Skin of body (tissue), 2 donors: ENCODE data around the gene KCNMA1. TPM values are rescaled to one million over a fixed set of nuclear protein-coding genes. Genes with fewer than 3 reads are reported as not detected.
"Not testable (repeated sequence)": the region's sequence is repeated elsewhere in the genome, so short reads cannot be mapped to it uniquely, and the experiment has no call there.

ENCODE experiments used
- DNase-seq: peaks from one replicate; lab custom pipeline; 2025; lab: John Stamatoyannopoulos, UW
- total RNA-seq: library from RNA; depleted of rRNA; stranded (reverse); fragments of >200 nt; gene quantifications from one replicate; pipeline ENCODE4 v1.2.3, GENCODE V29; 2014

The KCNMA1 gene
- total RNA-seq, 1 donor from 2014 or later, result 11.7 TPM

DNA sequence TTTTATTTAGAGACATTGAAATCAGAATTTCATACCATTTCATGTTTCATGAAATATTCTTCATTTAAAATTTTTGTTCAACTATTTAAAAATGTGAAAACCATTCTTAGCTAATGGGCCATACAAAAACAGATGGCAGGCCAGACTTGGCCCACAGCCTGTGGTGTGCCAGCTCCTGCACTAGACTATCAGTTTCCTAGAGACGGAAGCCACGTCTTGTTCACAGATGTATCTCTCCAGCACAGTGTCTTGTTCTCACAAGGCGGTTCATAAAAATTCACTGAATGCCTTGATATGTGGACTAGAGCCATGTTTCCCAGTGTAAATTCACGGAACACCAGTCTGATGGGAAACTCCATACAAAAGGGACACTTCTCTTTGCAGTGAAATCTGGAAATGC, 216.0 kb downstream of the KCNMA1 start:
- DNase-seq, result no peak

GRCh38 chr10:77420947-77421523, 216.6 kb downstream of the KCNMA1 start:
- DNase-seq, result no peak

GRCh38 chr10:77419979-77420378, 217.6 kb downstream of the KCNMA1 start:
- no peak for DNase-seq

- DNase-seq, result no peak
These were observed 218.6 kb downstream of the KCNMA1 start for GRCh38 chr10:77419056-77419455.

GRCh38 chr10:77417806-77418640, 219.6 kb downstream of the KCNMA1 start:
- no peak for DNase-seq

GRCh38 chr10:77417359-77417758, 220.2 kb downstream of the KCNMA1 start:
- no peak for DNase-seq

GRCh38 chr10:77416311-77417135, 221.1 kb downstream of the KCNMA1 start:
- DNase-seq, result no peak

DNA sequence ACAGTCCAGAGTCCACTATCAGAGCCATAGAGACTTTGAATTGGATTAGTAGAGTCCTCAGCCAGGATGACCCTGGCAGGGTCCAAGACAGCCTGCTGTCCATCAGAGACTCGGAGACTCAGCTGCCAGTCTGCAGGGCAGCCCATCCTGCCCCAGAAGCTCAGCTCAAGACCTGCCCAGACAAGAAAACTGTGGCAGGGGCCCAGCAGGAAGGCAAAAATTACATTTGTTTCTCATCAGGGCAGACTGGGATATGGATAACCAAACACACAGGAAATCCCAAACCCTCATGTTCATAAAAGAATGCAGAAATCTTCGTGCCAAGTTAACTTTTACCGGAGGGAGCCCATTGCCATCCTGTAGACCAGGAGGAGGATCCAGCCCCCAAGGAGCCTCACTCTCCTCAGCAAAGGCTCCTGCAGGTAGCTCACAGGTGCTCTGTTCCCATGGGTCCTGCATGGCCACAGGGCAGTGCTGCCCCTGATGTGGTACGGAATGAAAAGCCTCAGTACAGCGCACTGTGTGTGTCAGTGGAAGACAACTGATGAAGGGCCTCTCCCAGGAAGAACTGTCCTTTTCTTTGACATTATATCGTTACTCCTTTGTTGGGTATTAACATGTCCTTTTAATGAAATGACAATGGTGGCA, 222.2 kb downstream of the KCNMA1 start:
- DNase-seq, result no peak

- DNase-seq, result no peak
These were observed 224.4 kb downstream of the KCNMA1 start for GRCh38 chr10:77413231-77413630.

- not testable (repeated sequence) for DNase-seq
These were observed 225.0 kb downstream of the KCNMA1 start for GRCh38 chr10:77412573-77413133.

DNA sequence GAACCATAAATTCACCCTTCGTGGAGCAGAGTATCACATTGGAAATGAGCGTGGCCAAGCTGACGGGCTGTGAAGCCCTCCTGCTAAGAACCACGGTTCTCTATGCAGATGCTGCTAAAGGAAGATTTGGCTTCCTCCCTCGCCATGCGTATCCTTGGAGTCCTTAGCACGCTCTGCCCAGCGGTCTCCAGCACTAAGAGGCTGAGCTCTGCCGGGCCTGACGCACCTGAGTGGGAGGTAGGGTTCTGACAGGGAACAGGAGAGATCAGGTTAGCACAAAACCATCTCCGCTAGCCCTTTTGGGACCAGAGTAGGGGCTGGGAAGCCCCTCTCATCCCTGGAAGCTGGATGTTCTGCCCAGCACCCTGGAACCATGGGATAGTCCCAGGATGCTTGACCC, 225.8 kb downstream of the KCNMA1 start:
- DNase-seq, result no peak

- no peak for DNase-seq
These were observed 227.1 kb downstream of the KCNMA1 start for GRCh38 chr10:77410523-77410922.

GRCh38 chr10:77409697-77410471, 227.7 kb downstream of the KCNMA1 start:
- no peak for DNase-seq

GRCh38 chr10:77408259-77408658, 229.3 kb downstream of the KCNMA1 start:
- no peak for DNase-seq

DNA sequence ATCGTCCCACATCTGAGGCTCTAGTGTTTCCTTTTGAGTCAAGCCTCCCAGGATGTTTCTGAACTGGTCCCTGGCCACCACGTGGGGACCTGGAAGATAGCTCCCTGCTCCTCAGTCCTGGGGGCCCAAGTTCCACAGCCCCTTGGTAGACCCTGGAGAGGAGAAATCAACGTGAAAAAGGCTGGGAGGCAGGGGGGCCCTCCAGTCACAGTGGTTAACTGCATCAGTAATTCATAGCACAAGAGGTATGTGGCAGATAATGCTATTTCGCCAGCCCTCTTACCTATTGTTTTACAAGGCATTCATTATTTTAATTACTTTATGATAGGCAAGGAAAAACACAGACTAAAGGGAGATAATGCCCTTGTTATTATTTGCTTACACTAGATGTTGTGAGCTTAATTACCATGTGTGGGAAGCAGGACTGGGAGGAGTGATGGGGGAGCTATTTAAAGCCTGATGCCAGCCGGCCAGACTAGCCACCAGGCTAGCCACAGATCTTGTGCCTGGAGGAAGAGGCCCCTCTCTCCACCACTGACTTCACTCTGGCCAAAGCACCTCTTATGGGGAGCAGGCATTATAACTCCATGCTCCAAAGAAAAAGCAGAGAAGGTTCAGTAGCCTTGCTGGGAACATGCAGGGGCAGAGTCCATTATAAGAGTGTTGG, 230.7 kb downstream of the KCNMA1 start:
- no peak for DNase-seq

DNA sequence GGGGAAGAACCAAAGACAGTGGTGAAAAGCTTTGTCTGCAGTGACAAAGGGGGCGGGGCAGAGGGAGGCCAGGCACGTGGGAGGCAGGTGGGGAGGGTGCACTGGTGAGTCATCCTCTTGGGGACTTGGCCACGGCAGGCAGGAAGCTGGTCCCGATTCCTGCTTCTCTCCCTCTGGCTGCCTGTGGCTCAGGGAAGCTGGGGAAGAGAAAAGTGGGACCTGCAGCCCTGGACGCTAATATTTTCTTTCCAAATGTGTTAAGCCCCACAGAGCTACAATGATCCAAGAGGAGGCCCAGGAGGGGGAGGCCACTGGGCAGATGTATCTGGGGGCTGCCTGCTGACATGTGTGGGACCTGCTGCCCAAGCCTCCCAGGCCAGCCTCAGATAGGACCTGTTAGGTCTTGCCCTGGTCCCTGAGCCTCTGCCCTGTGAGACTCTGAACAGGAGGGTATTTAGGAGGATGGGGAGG, 231.8 kb downstream of the KCNMA1 start:
- DNase-seq, result no peak

DNA sequence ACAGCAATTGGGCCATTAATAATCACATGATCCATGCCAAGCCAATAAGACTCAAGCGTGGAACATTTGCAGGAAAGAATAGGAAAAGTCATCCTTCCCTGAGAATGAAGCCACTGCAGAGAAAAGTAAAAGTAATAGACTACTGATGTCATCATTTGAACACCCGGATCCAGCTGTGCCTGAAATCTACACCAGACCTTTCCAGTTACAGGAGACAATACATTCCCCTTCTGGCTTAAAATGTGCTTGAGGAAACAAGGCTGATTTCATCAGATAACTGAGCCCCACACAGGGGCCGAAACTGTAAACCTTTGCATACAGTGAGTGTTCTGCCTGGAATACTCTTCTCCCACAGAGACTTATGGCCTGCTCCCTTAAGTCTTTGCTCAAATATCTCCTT, 232.8 kb downstream of the KCNMA1 start:
- DNase-seq, result no peak

- no peak for DNase-seq
These were observed 233.8 kb downstream of the KCNMA1 start for GRCh38 chr10:77403761-77404160.

DNA sequence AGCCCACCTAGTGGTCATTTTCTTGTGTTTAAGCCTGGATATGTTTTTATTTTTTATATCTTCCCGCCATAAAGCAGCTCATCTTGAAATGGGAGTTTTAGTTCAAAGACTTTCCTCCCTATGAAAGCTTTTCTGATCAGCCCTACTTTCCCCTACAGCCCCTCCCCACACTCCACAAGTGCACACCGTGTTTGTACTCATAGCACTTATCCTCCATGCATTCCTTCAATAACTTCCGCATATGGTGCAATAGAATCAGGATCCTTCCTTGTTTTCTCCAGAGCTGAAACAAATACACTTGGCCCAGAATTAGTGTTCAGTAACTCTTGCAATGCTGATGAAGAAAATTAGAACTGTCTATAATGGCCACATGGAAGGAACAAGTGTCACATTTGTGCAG, 235.9 kb downstream of the KCNMA1 start:
- no peak for DNase-seq

GRCh38 chr10:77400033-77400432, 237.6 kb downstream of the KCNMA1 start:
- no peak for DNase-seq
